Activated CD8-positive, alpha-beta T cell treated with anti-CD3 and anti-CD28 coated beads for 36 hours (primary cell): Measurements from ENCODE around the gene EIPR1. TPM values are rescaled to one million over a fixed set of nuclear protein-coding genes. Genes with fewer than 3 reads are reported as not detected.

Experiments used
- ATAC-seq: fragments of 200-7000 bp; cut with Tn5 transposase; one replicate; pipeline ENCODE4 v1.10.0; 2021; ENCODE audit warnings: mild to moderate bottlenecking, moderate library complexity
- CTCF ChIA-PET: fragments of 350-600 bp; sonication (Branson Sonifier 250); formaldehyde crosslinking; loops from one replicate; lab custom pipeline; 2021; ENCODE audit warnings: antibody characterized with exemption; lab: Charles Lee
- POLR2A ChIA-PET: fragments of 350-600 bp; sonication (Branson Sonifier 250); formaldehyde crosslinking; loops from one replicate; lab custom pipeline; 2021; ENCODE audit warnings: antibody characterized with exemption; lab: Charles Lee
- DNase-seq: peaks from one replicate; pipeline ENCODE4 v3.0.0-alpha.2; 2020
- H3K27ac Mint-ChIP-seq: one replicate; pipeline ENCODE4 v1.8.0; 2021; ENCODE audit warnings: mild to moderate bottlenecking, mixed read lengths
- H3K27me3 Mint-ChIP-seq: one replicate; pipeline ENCODE4 v1.8.0; 2021; ENCODE audit warnings: mixed read lengths
- H3K36me3 Mint-ChIP-seq: one replicate; pipeline ENCODE4 v1.8.0; 2021; ENCODE audit warnings: low read depth, mixed read lengths
- H3K4me1 Mint-ChIP-seq: one replicate; pipeline ENCODE4 v1.8.0; 2021; ENCODE audit warnings: low read depth, mixed read lengths
- H3K4me3 Mint-ChIP-seq: one replicate; pipeline ENCODE4 v1.8.0; 2021; ENCODE audit warnings: mild to moderate bottlenecking, moderate library complexity, mixed read lengths
- H3K9me3 Mint-ChIP-seq: one replicate; pipeline ENCODE4 v1.8.0; 2021; ENCODE audit warnings: mixed read lengths
- CTCF ChIP-seq: fragments of 200-600 bp; IDR thresholded peaks from one replicate; pipeline ENCODE4 v1.8.0; 2022; ENCODE audit warnings: antibody characterized with exemption, mild to moderate bottlenecking
- intact Hi-C: fragments of 100-400 bp; cut with micrococcal nuclease; formaldehyde crosslinking; loops from one replicate; pipeline ENCODE4 v1.10.0; 2022
- total RNA-seq, 2 experiments: library from RNA; stranded (reverse); gene quantifications; one replicate each; pipeline ENCODE4 v1.2.3, GENCODE V29; 2021

The EIPR1 gene
- total RNA-seq, 2 experiments from 2014 or later, result 38.4 to 39.1 TPM

- ATAC-seq (no peak), DNase-seq (no peak)
- Mint-ChIP-seq H3K36me3 (peaks cover 18% of the 10 kb centered on the region), H3K4me3 (no peak overlapping the region), H3K27ac (no peak overlapping the region), H3K9me3 (peaks cover 2% of the 10 kb centered on the region), H3K27me3 (no peaks in the 10 kb centered on the region), H3K4me1 (peaks cover 25% of the 10 kb centered on the region)
- TF ChIP-seq CTCF, result no peak
- intact Hi-C loops, result no loop called here
- ChIA-PET POLR2A (no interaction called here), CTCF (interaction anchor here (1.4 kb wide), 1 partner anchor 21 kb away, joined by 4 read pairs; no protein-coding TSS in a partner anchor)
Measured at GRCh38 chr2:3243804-3244203, 133.8 kb downstream of the EIPR1 start.

- Mint-ChIP-seq H3K27ac (peak overlapping the region; percentile 49), H3K4me3 (peak overlapping the region; percentile 37)
- peak; percentile 27 for ATAC-seq
Measured at GRCh38 chr2:3242747-3243369, 134.8 kb downstream of the EIPR1 start.

GRCh38 chr2:3241971-3242746 lies 135.5 kb downstream of the EIPR1 start:
- ChIA-PET CTCF (interaction anchor here (1.3 to 1.4 kb wide), 2 partner anchors 18 to 19 kb away, joined by 3 to 4 read pairs; no protein-coding TSS in a partner anchor), POLR2A (interaction anchor here (2.1 kb wide), 1 partner anchor 18 kb away, joined by 6 read pairs; no protein-coding TSS in a partner anchor)
- peaks cover 12% of the 10 kb centered on the region for H3K36me3 Mint-ChIP-seq
- DNase-seq (no peak), ATAC-seq (no peak)
- no peaks in the 10 kb centered on the region for H3K27me3 Mint-ChIP-seq
- H3K9me3 Mint-ChIP-seq, result no peaks in the 10 kb centered on the region
- intact Hi-C loops, result no loop called here
- H3K27ac Mint-ChIP-seq, result peak overlapping the region; percentile 14
- TF ChIP-seq CTCF, result no peak
- H3K4me3 Mint-ChIP-seq, result peak overlapping the region; percentile 37
- peaks cover 29% of the 10 kb centered on the region for H3K4me1 Mint-ChIP-seq

More at GRCh38 chr2:3242747-3243369, 134.8 kb downstream of the EIPR1 start:
- H3K4me1 Mint-ChIP-seq, result peaks cover 25% of the 10 kb centered on the region
- H3K36me3 Mint-ChIP-seq, result peaks cover 12% of the 10 kb centered on the region
- ChIA-PET CTCF (interaction anchor here (1.3 to 1.4 kb wide), 2 partner anchors 19 to 20 kb away, joined by 3 to 4 read pairs; no protein-coding TSS in a partner anchor), POLR2A (interaction anchor here (2.1 kb wide), 1 partner anchor 18 kb away, joined by 6 read pairs; no protein-coding TSS in a partner anchor)
- no peaks in the 10 kb centered on the region for H3K9me3 Mint-ChIP-seq
- DNase-seq, result peak; percentile 59
- no peaks in the 10 kb centered on the region for H3K27me3 Mint-ChIP-seq
- intact Hi-C loops, result no loop called here
- no peak for TF ChIP-seq CTCF

GRCh38 chr2:3238951-3239841 lies 138.4 kb downstream of the EIPR1 start:
- H3K36me3 Mint-ChIP-seq, result peaks cover 15% of the 10 kb centered on the region
- H3K27me3 Mint-ChIP-seq, result no peaks in the 10 kb centered on the region
- H3K4me1 Mint-ChIP-seq, result peaks cover 40% of the 10 kb centered on the region
- no peaks in the 10 kb centered on the region for H3K9me3 Mint-ChIP-seq
- no peak overlapping the region for H3K4me3 Mint-ChIP-seq
- DNase-seq (peak; percentile 54), ATAC-seq (peak; percentile 86)
- no peak for TF ChIP-seq CTCF
- POLR2A ChIA-PET, result no interaction called here
- intact Hi-C loops, result no loop called here
- CTCF ChIA-PET, result no interaction called here
- peak overlapping the region; percentile 33 for H3K27ac Mint-ChIP-seq
